Activated naive CD4-positive, alpha-beta T cell treated with Interleukin-2 at 50 U/mL for 16 hours (primary cell): ENCODE data around the gene ATP6V1E1.
"Not testable (repeated sequence)": the region's sequence is repeated elsewhere in the genome, so short reads cannot be mapped to it uniquely, and the experiment has no call there.

Experiments used
- DNase-seq: peaks from one replicate; pipeline ENCODE4 v3.0.0-alpha.2; 2020

The ATP6V1E1 gene

GRCh38 chr22:17579535-17579981 is 49.0 kb downstream of the ATP6V1E1 start:
- DNase-seq = no peak

DNA sequence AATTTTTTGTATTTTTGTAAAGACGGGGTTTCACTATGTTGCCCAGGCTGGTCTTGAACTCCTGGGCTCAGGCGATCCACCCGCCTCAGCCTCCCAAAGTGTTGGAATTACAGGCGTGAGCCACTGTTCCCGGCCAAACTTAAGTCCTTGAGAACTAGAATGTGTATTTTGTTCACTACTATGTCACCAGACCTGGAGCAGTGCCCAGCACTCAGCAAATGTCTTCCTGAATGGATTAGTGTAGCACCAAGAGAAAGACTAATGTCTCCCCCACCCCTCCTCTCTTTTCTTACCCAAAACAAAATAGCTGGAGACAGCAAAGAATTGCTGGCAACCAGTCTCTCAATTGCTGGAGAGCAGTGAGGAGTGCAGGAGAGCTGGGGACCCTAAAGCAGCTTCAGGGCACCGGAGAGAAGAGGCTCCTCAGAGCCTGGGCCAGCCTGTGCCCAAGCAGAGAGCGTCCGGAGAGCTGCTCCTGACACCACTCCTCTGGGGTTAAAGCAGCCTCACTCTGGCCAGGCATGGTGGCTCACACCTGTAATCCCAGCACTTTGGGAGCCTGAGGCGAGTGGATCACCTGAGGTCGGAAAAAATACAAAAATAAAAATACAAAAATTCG is 50.3 kb downstream of the ATP6V1E1 start:
- no peak for DNase-seq

- DNase-seq = no peak
Measured at GRCh38 chr22:17576470-17576869, 52.1 kb downstream of the ATP6V1E1 start.

DNA sequence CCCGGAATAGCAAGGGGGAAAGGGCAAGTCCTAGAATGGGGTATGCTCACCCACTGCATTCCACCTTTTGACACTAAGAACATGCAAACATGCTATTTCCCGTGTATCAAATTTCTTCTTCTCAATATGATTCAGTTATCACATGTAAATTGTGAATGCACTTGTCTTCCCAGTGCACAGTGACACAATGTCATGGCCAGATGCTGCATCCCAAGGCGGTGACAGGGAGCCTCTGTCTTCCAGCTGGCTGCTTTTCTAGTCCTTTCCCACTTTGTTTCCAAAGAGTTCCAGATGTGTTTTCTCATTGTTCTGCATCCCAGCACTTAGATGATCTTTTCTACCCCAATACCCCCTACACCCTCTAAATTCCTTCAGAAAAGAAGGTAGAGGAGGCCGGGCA is 52.9 kb downstream of the ATP6V1E1 start:
- no peak for DNase-seq

DNA sequence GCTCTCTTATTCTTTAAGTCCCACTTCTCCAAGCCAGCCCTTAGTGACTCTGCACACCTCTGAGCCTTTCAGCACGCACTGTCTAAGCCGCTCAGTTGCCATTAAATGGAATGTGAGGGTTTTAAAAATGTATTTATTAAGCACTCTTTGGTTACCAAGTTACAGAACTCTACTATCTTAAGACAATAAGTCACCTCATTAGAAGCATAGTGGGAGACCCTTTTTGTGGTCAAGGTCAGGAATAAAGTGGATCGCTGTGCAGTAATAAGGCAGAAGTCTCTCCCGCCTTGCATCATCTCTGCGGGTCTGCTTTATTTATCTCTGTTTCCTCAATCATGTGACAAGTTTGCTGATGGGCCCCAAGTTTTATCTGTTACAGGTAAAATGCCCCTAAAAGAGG is 53.4 kb downstream of the ATP6V1E1 start:
- DNase-seq = no peak

GRCh38 chr22:17570851-17571631 is 57.5 kb downstream of the ATP6V1E1 start:
- no peak for DNase-seq

- DNase-seq = no peak
Measured at GRCh38 chr22:17569971-17570511, 58.5 kb downstream of the ATP6V1E1 start.

- no peak for DNase-seq
Measured at GRCh38 chr22:17566776-17567175, 61.8 kb downstream of the ATP6V1E1 start.

GRCh38 chr22:17566016-17566687 is 62.4 kb downstream of the ATP6V1E1 start:
- not testable (repeated sequence) for DNase-seq

- no peak for DNase-seq
Measured at GRCh38 chr22:17563936-17564391, 64.6 kb downstream of the ATP6V1E1 start.

- DNase-seq = no peak
Measured at GRCh38 chr22:17562906-17563870, 65.4 kb downstream of the ATP6V1E1 start, which contains the start of gene SLC25A18. SLC25A18 (plus strand) TSS chr22:17563498; CDS start chr22:17579945, 16,447 bp downstream.

GRCh38 chr22:17559188-17559587 is 69.4 kb downstream of the ATP6V1E1 start:
- no peak for DNase-seq

DNA sequence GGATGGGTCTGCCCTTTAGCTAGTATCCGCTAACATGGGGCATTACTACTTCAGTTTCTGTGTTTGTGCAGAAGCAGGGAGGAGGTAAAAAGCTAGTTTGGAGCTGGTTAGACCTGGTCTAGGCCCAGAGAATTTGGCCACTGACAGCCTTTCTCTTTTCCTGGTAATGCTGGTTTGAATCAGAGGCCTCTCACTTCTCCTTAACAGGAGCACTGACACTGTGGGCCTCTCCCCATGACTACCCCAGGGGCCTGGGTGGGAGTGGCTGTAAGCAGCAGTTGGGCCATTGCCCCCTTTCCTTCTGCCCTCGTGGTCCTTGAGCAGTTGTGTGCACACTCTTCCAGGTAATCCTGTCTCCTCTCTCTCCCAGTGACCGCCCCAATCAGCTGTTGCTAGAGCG is 73.7 kb downstream of the ATP6V1E1 start:
- no peak for DNase-seq

DNA sequence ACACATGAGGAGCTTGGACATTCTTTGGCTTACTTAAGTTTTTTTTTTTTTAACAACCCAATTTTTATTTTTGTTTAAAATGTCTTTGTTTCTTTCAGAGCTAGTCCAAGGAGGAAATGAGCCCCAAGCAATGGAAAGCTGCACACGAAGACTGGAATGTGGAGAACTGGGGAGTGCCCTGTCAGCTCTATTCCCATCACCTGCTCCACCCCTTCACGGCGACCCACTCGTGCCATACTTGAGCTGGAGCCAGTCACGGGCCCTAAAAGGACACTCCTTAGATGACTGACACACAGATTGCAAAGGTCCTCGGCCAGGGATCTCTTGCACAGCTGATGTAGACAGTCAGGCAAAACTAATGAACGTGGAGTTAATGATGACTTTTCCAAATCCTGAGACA is 75.8 kb downstream of the ATP6V1E1 start:
- no peak for DNase-seq

DNA sequence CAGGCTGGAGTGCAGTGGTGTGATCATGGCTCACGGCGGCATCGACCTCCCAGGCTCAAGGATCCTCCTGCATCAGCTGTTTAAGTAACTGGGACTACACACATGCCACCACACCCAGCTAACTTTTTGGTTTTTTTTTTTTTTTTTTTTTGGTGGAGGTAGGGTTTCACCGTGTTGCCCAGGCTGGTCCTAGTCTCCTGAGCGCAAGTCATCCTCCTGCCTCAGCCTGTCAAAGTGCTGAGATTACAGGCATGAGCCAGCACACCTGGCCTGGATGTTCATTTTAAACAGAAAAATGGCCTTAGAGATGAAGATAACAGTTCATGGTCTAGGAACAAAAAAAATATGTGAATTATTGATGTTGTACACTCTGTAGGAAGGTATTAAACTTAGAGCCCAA is 78.9 kb downstream of the ATP6V1E1 start:
- DNase-seq = no peak

DNA sequence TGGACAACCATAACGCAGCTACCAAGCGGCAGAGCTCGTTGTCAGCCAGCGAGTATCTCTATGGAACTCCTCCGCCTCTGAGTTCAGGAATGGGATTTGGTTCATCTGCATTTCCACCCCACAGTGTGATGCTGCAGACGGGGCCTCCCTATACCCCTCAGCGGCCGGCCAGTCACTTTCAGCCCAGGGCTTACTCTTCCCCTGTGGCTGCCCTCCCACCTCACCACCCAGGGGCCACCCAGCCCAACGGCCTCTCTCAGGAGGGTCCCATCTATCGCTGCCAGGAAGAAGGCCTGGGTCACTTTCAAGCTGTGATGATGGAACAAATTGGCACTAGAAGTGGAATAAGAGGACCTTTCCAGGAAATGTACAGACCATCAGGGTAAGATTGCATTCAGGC is 79.4 kb downstream of the ATP6V1E1 start:
- no peak for DNase-seq

- no peak for DNase-seq
Measured at GRCh38 chr22:17548756-17549035, 79.9 kb downstream of the ATP6V1E1 start.

DNA sequence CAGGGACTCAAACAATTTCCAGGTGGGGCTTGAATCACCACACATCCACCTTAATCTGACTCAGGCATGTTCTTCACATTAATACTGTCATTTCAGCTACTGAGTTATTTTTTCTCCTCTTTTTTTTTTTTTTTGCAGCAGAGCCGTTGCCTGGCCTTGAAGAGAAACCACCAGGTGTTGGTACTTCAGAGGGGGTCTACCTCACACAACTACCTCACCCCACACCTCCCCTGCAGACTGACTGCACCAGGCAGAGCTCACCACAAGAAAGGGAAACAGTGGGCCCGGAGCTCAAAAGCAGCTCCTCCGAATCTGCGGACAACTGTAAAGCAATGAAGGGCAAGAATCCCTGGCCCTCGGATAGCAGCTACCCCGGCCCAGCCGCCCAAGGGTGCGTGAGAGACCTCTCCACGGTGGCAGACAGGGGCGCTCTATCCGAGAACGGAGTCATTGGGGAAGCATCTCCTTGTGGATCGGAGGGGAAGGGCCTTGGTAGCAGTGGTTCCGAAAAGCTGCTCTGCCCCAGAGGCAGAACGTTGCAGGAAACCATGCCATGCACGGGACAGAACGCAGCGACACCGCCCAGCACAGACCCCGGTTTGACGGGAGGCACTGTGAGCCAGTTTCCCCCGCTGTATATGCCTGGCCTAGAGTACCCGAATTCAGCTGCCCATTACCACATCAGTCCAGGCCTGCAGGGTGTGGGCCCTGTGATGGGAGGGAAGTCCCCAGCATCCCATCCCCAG is 80.4 kb downstream of the ATP6V1E1 start:
- no peak for DNase-seq

DNA sequence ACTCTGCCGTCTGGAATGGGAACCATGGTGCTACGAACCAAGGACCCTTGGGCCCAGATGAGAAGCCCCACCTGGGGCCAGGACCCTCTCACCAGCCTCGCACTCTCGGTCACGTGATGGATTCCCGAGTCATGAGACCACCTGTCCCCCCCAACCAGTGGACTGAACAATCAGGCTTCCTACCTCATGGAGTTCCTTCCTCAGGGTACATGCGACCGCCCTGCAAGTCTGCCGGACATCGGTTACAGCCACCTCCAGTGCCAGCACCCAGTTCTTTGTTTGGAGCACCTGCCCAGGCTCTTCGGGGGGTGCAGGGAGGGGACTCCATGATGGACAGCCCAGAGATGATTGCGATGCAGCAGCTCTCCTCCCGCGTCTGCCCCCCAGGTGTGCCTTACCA is 86.1 kb downstream of the ATP6V1E1 start:
- no peak for DNase-seq
